Mesenchymal stem cell (in vitro differentiated cells and primary cell): ENCODE data around the gene GPC2.

Experiments
- DNase-seq: peaks from one replicate; pipeline ENCODE4 v3.0.0-alpha.2; 2013
- H2AFZ ChIP-seq: one replicate; pipeline ENCODE4 v1.6.1; 2013; ENCODE audit warnings: low read depth, mild to moderate bottlenecking, control low read depth, inconsistent platforms, low read length, moderate library complexity
- H2AK5ac ChIP-seq: 2 replicates; pipeline ENCODE4 v1.6.1; 2013; ENCODE audit warnings: low read length, moderate library complexity, mild to moderate bottlenecking, inconsistent platforms; ENCODE audit not compliant: severe bottlenecking
- H2BK120ac ChIP-seq: one replicate; pipeline ENCODE4 v1.6.1; 2013; ENCODE audit warnings: low read depth, mild to moderate bottlenecking, inconsistent platforms, low read length, moderate library complexity
- H2BK12ac ChIP-seq, 2 experiments: one replicate each; pipeline ENCODE4 v1.6.1; 2013; ENCODE audit warnings: inconsistent platforms in 2 of 2, low read length in 2 of 2, mild to moderate bottlenecking in 2 of 2, moderate library complexity in 2 of 2, control low read depth in 1 of 2
- H2BK15ac ChIP-seq: one replicate; pipeline ENCODE4 v1.6.1; 2013; ENCODE audit warnings: mild to moderate bottlenecking, low read depth, inconsistent platforms; ENCODE audit not compliant: poor library complexity, severe bottlenecking
- H2BK5ac ChIP-seq: 2 replicates; pipeline ENCODE4 v1.6.1; 2013; ENCODE audit warnings: low read depth, mild to moderate bottlenecking, low read length, control low read depth, inconsistent platforms; ENCODE audit not compliant: poor library complexity, severe bottlenecking
- H3K14ac ChIP-seq, 2 experiments: one replicate each; pipeline ENCODE4 v1.6.1; 2013; ENCODE audit warnings: inconsistent platforms in 2 of 2, low read length in 2 of 2, control low read depth in 1 of 2, mild to moderate bottlenecking in 1 of 2, moderate library complexity in 1 of 2
- H3K18ac ChIP-seq, 2 experiments: one replicate each; pipeline ENCODE4 v1.6.1; 2013; ENCODE audit warnings: inconsistent platforms in 2 of 2, low read length in 2 of 2, control low read depth in 1 of 2, low read depth in 1 of 2, mild to moderate bottlenecking in 1 of 2
- H3K23ac ChIP-seq, 2 experiments: one replicate each; pipeline ENCODE4 v1.6.1; 2013; ENCODE audit warnings: inconsistent platforms in 2 of 2, low read length in 2 of 2, mild to moderate bottlenecking in 2 of 2, moderate library complexity in 2 of 2, control low read depth in 1 of 2
- H3K27ac ChIP-seq: 2 replicates; pipeline ENCODE4 v1.5.1; 2013; ENCODE audit warnings: mild to moderate bottlenecking, moderate library complexity, low read length, control low read depth, inconsistent platforms; ENCODE audit not compliant: poor library complexity, severe bottlenecking
- H3K27me3 ChIP-seq, 2 experiments: 2 replicates each; pipeline versions ENCODE4 v1.6.1 to v1.7.0; 2013; ENCODE audit warnings: low read length in 2 of 2, mild to moderate bottlenecking in 2 of 2, moderate library complexity in 2 of 2, control low read depth in 1 of 2, inconsistent platforms in 1 of 2; ENCODE audit not compliant: control insufficient read depth in 1 of 2, insufficient read depth in 1 of 2
- H3K36me3 ChIP-seq, 2 experiments: 2 replicates each; pipeline versions ENCODE4 v1.6.1 to v1.7.0; 2013; ENCODE audit warnings: low read length in 2 of 2, control low read depth in 1 of 2, inconsistent platforms in 1 of 2, low read depth in 1 of 2, mild to moderate bottlenecking in 1 of 2; ENCODE audit not compliant: insufficient read depth in 2 of 2, control insufficient read depth in 1 of 2
- H3K4ac ChIP-seq, 2 experiments: one replicate each; pipeline ENCODE4 v1.6.1; 2013; ENCODE audit warnings: inconsistent platforms in 2 of 2, low read length in 2 of 2, mild to moderate bottlenecking in 2 of 2, moderate library complexity in 2 of 2, control low read depth in 1 of 2, low read depth in 1 of 2
- H3K4me1 ChIP-seq: 2 replicates; pipeline ENCODE4 v1.6.1; 2013; ENCODE audit warnings: low read depth, low read length, control low read depth; ENCODE audit not compliant: control insufficient read depth, insufficient read depth
- H3K4me2 ChIP-seq: 2 replicates; pipeline ENCODE4 v1.6.1; 2013; ENCODE audit warnings: low read length, mild to moderate bottlenecking, inconsistent platforms; ENCODE audit not compliant: poor library complexity, severe bottlenecking
- H3K4me3 ChIP-seq, 2 experiments: 2 replicates each; pipeline versions ENCODE4 v1.5.1 to v1.7.0; 2013; ENCODE audit warnings: low read length in 2 of 2, mild to moderate bottlenecking in 2 of 2, control low read depth in 1 of 2, low read depth in 1 of 2; ENCODE audit not compliant: insufficient read depth in 1 of 2
- H3K79me1 ChIP-seq: replicated peaks from 2 replicates; pipeline ENCODE4 v1.6.1; 2013; ENCODE audit warnings: mild to moderate bottlenecking, control low read depth, low read length, inconsistent platforms; ENCODE audit not compliant: poor library complexity, severe bottlenecking
- H3K9ac ChIP-seq: 2 replicates; pipeline ENCODE4 v1.7.0; 2013; ENCODE audit warnings: mild to moderate bottlenecking, low read length, moderate library complexity
- H3K9me3 ChIP-seq: 2 replicates; pipeline ENCODE4 v1.7.0; 2013; ENCODE audit warnings: mild to moderate bottlenecking, low read length; ENCODE audit not compliant: control insufficient read depth
- H4K8ac ChIP-seq: one replicate; pipeline ENCODE4 v1.6.1; 2013; ENCODE audit warnings: inconsistent platforms, mild to moderate bottlenecking, low read length, moderate library complexity
- H4K91ac ChIP-seq: one replicate; pipeline ENCODE4 v1.6.1; 2013; ENCODE audit warnings: mild to moderate bottlenecking, low read length, inconsistent platforms
- WGBS: methylation state at CpG from one replicate; pipeline ENCODE4 v1.1.7; 2013; ENCODE audit warnings: mixed read lengths; 5-methylcytosine and 5-hydroxymethylcytosine counted together

Gene GPC2

GRCh38 chr7:100120733-100121036 is 56.5 kb downstream of the GPC2 start:
- Histone ChIP-seq H3K14ac (no peak overlapping the region), H3K4me2 (peak overlapping the region; percentile 82), H2BK120ac (peak overlapping the region; percentile 42), H3K4me3 (peak overlapping the region in 1 of 2 experiments; percentile 97), H4K8ac (peak overlapping the region; percentile 71), H4K91ac (peak overlapping the region; percentile 55), H2AK5ac (no peak overlapping the region), H3K9me3 (no peaks in the 10 kb centered on the region), H3K9ac (peak overlapping the region; percentile 94), H3K27ac (peak overlapping the region; percentile 0), H3K27me3 (no peaks in the 10 kb centered on the region), H3K23ac (no peak overlapping the region), H3K18ac (peak overlapping the region in 1 of 2 experiments; percentile 71), H3K4me1 (peaks cover 11% of the 10 kb centered on the region), H2BK5ac (no peak overlapping the region), H2BK12ac (peak overlapping the region in 1 of 2 experiments; percentile 56), H3K79me1 (peaks cover 31% of the 10 kb centered on the region), H2AFZ (no peak overlapping the region), H3K4ac (peak overlapping the region in 1 of 2 experiments; percentile 65), H2BK15ac (no peak overlapping the region), H3K36me3 (peaks cover 20 to 29% of the 10 kb centered on the region in 2 experiments)
- DNase-seq: no peak
- WGBS: 74% methylated on average over 1 of the region's 1 CpG

GRCh38 chr7:100119970-100120732 is 57.0 kb downstream of the GPC2 start:
- H4K91ac ChIP-seq: peak overlapping the region; percentile 64
- H3K4me3 ChIP-seq: peak overlapping the region; percentile 64 to 97
- peaks cover 27% of the 10 kb centered on the region for H3K79me1 ChIP-seq

More at GRCh38 chr7:100119970-100120732, 57.0 kb downstream of the GPC2 start:
- Histone ChIP-seq H3K9me3 (no peaks in the 10 kb centered on the region), H3K18ac (peak overlapping the region; percentile 71 to 80), H3K9ac (peak overlapping the region; percentile 94), H3K14ac (no peak overlapping the region), H2BK5ac (no peak overlapping the region), H3K4me2 (peak overlapping the region; percentile 82), H3K23ac (no peak overlapping the region), H4K8ac (peak overlapping the region; percentile 71), H3K4me1 (peaks cover 11% of the 10 kb centered on the region), H3K36me3 (peaks cover 20 to 25% of the 10 kb centered on the region in 2 experiments), H2AK5ac (no peak overlapping the region), H3K4ac (peak overlapping the region in 1 of 2 experiments; percentile 65), H2AFZ (no peak overlapping the region), H2BK15ac (peak overlapping the region; percentile 78), H2BK12ac (peak overlapping the region; percentile 56 to 75), H3K27ac (peak overlapping the region; percentile 53), H2BK120ac (peak overlapping the region; percentile 42), H3K27me3 (no peaks in the 10 kb centered on the region)
- WGBS: 10% methylated on average over 16 of the region's 19 CpGs
- DNase-seq: peak; percentile 84
